ENCODE data around the gene GZMM. TPM values are rescaled to one million over a fixed set of nuclear protein-coding genes. Genes with fewer than 3 reads are reported as not detected.

Gene GZMM
- total and polyA plus RNA-seq, 2 of the 13 experiments (the other 11 are each of a cell fraction or from before 2014, with no cell fraction given): 0.07 TPM; not detected in 1

DNA sequence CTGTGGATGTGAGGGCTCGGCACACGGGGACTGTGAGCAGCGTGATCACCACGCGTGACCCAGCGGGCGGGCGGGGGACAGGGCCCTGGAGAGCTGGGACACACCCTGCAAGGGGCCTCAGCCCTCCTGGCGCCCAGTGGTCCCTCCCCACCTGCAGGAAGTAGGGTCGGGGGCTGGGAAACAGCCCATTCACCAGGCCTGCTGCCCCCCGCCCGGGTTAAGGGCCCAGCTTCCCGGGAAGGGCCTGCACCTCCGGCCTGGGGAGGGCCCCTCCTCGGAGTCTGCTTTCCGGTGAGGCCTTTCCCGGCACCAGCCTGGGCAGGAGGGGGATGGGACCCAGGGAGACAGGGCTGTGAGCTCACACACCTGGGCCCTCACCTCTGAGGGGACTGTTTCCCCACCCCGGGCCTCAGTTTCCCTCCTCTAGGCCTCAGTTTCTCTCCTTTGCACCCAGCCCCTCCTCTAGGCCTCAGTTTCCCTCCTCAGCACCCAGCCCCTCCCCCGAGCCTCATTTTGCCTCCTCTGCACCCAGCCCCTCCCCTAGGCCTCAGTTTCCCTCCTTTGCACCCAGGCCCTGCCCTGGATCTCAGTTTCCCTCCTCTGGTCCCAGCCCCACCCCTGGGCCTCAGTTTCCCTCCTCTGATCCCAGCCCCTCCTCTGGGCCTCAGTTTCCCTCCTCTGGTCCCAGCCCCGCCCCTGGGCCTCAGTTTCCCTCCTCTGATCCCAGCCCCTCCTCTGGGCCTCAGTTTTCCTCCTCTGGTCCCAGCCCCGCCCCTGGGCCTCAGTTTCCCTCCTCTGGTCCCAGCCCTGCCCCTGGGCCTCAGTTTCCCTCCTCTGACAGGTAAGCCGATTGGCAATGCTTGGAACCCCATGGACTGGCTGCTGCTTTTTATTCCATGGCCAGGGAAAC lies 49.4 kb upstream of the GZMM start (continued):
- TF ChIP-seq, protein P1, sequence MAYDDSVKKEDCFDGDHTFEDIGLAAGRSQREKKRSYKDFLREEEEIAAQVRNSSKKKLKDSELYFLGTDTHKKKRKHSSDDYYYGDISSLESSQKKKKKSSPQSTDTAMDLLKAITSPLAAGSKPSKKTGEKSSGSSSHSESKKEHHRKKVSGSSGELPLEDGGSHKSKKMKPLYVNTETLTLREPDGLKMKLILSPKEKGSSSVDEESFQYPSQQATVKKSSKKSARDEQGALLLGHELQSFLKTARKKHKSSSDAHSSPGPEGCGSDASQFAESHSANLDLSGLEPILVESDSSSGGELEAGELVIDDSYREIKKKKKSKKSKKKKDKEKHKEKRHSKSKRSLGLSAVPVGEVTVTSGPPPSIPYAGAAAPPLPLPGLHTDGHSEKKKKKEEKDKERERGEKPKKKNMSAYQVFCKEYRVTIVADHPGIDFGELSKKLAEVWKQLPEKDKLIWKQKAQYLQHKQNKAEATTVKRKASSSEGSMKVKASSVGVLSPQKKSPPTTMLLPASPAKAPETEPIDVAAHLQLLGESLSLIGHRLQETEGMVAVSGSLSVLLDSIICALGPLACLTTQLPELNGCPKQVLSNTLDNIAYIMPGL (CRISPR knock-in tag; IDR thresholded peaks at IDR 0.05; ENCODE audit: borderline replicate concordance in 1 of 2, low read depth in 1 of 2): peak in 1 of 2 experiments; percentile 39; a peak in 1 of 4 replicates
- no peak for TF ChIP-seq ZNF543 (CRISPR knock-in tag; IDR thresholded peaks at IDR 0.05)
- peak; percentile 49; the same call in 1 of the 2 replicates for TF ChIP-seq RXRA (CRISPR knock-in tag; IDR thresholded peaks at IDR 0.05)
- TF ChIP-seq, protein P2, sequence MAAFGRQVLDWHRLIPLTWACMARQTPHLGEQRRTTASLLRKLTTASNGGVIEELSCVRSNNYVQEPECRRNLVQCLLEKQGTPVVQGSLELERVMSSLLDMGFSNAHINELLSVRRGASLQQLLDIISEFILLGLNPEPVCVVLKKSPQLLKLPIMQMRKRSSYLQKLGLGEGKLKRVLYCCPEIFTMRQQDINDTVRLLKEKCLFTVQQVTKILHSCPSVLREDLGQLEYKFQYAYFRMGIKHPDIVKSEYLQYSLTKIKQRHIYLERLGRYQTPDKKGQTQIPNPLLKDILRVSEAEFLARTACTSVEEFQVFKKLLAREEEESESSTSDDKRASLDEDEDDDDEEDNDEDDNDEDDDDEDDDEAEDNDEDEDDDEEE (CRISPR knock-in tag; IDR thresholded peaks at IDR 0.05): no peak
- 0 out of 2 replicates have a peak, but pooled peaks have one; percentile 22 for TF ChIP-seq MEF2D (CRISPR knock-in tag; IDR thresholded peaks at IDR 0.05)
- no peak for TF ChIP-seq POGZ (CRISPR knock-in tag; IDR thresholded peaks at IDR 0.05)
- TF ChIP-seq HES4 (CRISPR knock-in tag; IDR thresholded peaks at IDR 0.05; ENCODE audit: borderline replicate concordance): no peak
- TF ChIP-seq, protein P3, sequence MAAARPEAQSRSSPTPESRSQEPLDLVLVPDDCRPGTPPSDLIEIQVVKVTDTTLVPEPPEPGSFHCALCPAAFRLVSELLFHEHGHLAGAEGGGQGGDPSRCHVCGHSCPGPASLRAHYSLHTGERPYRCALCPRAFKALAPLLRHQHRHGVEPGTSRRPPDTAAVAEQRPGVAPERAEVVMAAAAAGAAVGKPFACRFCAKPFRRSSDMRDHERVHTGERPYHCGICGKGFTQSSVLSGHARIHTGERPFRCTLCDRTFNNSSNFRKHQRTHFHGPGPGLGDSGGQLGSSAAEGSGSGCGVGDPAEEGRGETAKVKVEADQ (CRISPR knock-in tag; IDR thresholded peaks at IDR 0.05; ENCODE audit: borderline replicate concordance): no peak
- TF ChIP-seq CENPT (CRISPR knock-in tag; IDR thresholded peaks at IDR 0.05; ENCODE audit: low read depth): no peak
- no peak for TF ChIP-seq CEBPG (CRISPR knock-in tag; IDR thresholded peaks at IDR 0.05)
- no peak for TF ChIP-seq ZNF460 (CRISPR knock-in tag; IDR thresholded peaks at IDR 0.05; ENCODE audit: borderline replicate concordance)
- TF ChIP-seq ZNF282 (IDR thresholded peaks at IDR 0.05; ENCODE audit: partially characterized antibody): no peak
- TF ChIP-seq ZEB1 (IDR thresholded peaks at IDR 0.05; ENCODE audit: insufficient replicate concordance, low read depth): no peak
- no peak for TF ChIP-seq ZNF44 (CRISPR knock-in tag; IDR thresholded peaks at IDR 0.05)
- TF ChIP-seq ZSCAN29 (CRISPR knock-in tag; conservative IDR thresholded peaks at IDR 0.05): no peak
- TF ChIP-seq GABPA (IDR thresholded peaks at IDR 0.05; ENCODE audit: low read depth, low read length): no peak
- peak; percentile 49 for TF ChIP-seq GABPA (CRISPR knock-in tag; IDR thresholded peaks at IDR 0.05; ENCODE audit: low read depth)
- TF ChIP-seq ZNF468 (CRISPR knock-in tag; IDR thresholded peaks at IDR 0.05): no peak
- no peak for TF ChIP-seq ZKSCAN5 (CRISPR knock-in tag; IDR thresholded peaks at IDR 0.05)
- no peak for TF ChIP-seq RBFOX2 (IDR thresholded peaks at IDR 0.05; ENCODE audit: low read depth, low read length)
- TF ChIP-seq PITX1 (CRISPR knock-in tag; IDR thresholded peaks at IDR 0.05): 0 out of 2 replicates have a peak, but pooled peaks have one; percentile 30
- TF ChIP-seq ZNF484 (CRISPR knock-in tag; IDR thresholded peaks at IDR 0.05; ENCODE audit: borderline replicate concordance, low read depth): no peak
- TF ChIP-seq ZNF367 (CRISPR knock-in tag; IDR thresholded peaks at IDR 0.05; ENCODE audit: borderline replicate concordance): no peak
- no peak for TF ChIP-seq JUNB (CRISPR knock-in tag; IDR thresholded peaks at IDR 0.05; ENCODE audit: borderline replicate concordance)
- no peak for TF ChIP-seq ZNF180 (CRISPR knock-in tag; IDR thresholded peaks at IDR 0.05; ENCODE audit: borderline replicate concordance, low read depth)

All from HepG2 (cell line).